ENCODE measurements around the gene SPATS2.

The SPATS2 gene

GRCh38 chr12:49556391-49557186 is 189.3 kb downstream of the SPATS2 start:
- DNase-seq (ENCODE audit: low spot score), result no peak

GRCh38 chr12:49557187-49557916 is 190.1 kb downstream of the SPATS2 start:
- DNase-seq (ENCODE audit: low spot score), result no peak

GRCh38 chr12:49557917-49558215 is 190.6 kb downstream of the SPATS2 start:
- no peak for DNase-seq (ENCODE audit: low spot score)

- no peak for DNase-seq (ENCODE audit: low spot score)
These were observed 191.3 kb downstream of the SPATS2 start for GRCh38 chr12:49558526-49558925.

GRCh38 chr12:49559011-49559675 is 191.9 kb downstream of the SPATS2 start:
- DNase-seq (ENCODE audit: low spot score), result no peak

- no peak for DNase-seq (ENCODE audit: low spot score)
These were observed 193.4 kb downstream of the SPATS2 start for GRCh38 chr12:49560695-49561094.

- no peak for DNase-seq (ENCODE audit: low spot score)
These were observed 195.0 kb downstream of the SPATS2 start for GRCh38 chr12:49562233-49562632.

- no peak for DNase-seq (ENCODE audit: low spot score)
These were observed 195.6 kb downstream of the SPATS2 start for GRCh38 chr12:49562831-49563230.

- no peak for DNase-seq (ENCODE audit: low spot score)
These were observed 196.9 kb downstream of the SPATS2 start for GRCh38 chr12:49563951-49564685.

- no peak for DNase-seq (ENCODE audit: low spot score)
These were observed 197.6 kb downstream of the SPATS2 start for GRCh38 chr12:49564686-49565405.

GRCh38 chr12:49565406-49566265 is 198.4 kb downstream of the SPATS2 start:
- DNase-seq (ENCODE audit: low spot score), result no peak

GRCh38 chr12:49566361-49566760 is 199.1 kb downstream of the SPATS2 start:
- DNase-seq (ENCODE audit: low spot score), result no peak

- no peak for DNase-seq (ENCODE audit: low spot score)
These were observed 200.0 kb downstream of the SPATS2 start for GRCh38 chr12:49567302-49567610.

GRCh38 chr12:49567611-49568441 is 200.6 kb downstream of the SPATS2 start, which contains the start of gene MCRS1:
Gene MCRS1, minus strand, starts transcription at chr12:49568142. Its CDS starts 1,411 bp downstream, at chr12:49566731.
- peak; percentile 97 for DNase-seq (ENCODE audit: low spot score)

- peak; percentile 61 for DNase-seq (ENCODE audit: low spot score)
These were observed 201.3 kb downstream of the SPATS2 start for GRCh38 chr12:49568442-49569162.
